Activated CD4-positive, alpha-beta T cell treated with anti-CD3 and anti-CD28 coated beads, Interleukin-2, Interleukin-4, amounts not matched to agents 100 ng/mL and 50 ng/mL, durations not matched to agents 16 hours and 8 hours (primary cell): ENCODE measurements around the gene QTRT2.

ENCODE experiments used
- DNase-seq: peaks from one replicate; pipeline ENCODE4 v3.0.0-alpha.2; 2020; ENCODE audit warnings: low spot score

QTRT2 gene

GRCh38 chr3:114078126-114078525, 21.6 kb downstream of the QTRT2 start:
- no peak for DNase-seq

- no peak for DNase-seq
Measured at GRCh38 chr3:114079761-114080160, 23.2 kb downstream of the QTRT2 start.

- no peak for DNase-seq
Measured at GRCh38 chr3:114080201-114080600, 23.7 kb downstream of the QTRT2 start.

GRCh38 chr3:114081037-114081436, 24.5 kb downstream of the QTRT2 start:
- DNase-seq: no peak

DNA sequence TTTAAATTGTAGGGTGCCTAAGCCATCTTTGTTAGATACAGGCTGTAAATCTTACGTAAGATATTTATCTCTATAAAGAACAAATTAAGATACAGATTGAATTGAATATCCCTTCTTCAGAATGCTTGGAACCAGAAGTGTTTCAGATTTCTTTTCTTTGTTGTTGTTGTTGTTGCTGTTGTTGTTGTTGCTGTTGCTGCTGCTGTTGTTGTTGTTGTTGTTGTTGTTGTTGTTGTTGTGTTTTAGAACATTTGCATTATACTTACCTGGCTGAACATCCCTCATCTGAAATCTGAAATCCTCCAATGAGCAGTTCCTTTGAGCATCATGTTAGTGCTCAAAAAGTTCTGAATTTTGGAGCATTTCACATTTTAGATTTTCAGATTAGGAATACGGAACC, 26.6 kb downstream of the QTRT2 start:
- no peak for DNase-seq

DNA sequence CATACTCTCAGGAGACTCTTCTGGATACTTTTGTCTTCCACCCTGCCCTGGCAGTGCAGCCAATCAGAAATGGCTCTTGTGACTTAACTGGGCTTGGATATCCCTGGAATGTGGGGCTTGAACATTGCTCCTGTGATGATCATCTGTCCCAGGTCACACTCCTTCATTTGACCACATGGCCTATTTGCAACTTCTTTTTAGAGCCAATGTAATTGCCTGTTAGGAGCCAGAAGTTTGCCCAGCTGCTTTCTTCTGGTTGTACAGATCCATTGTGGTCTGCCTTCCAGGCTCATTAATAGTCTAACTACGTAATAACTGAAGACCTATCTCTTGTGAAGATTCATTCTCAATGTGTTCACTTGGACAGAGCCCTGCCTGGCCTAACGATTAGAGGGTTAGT, 29.8 kb downstream of the QTRT2 start:
- no peak for DNase-seq

- DNase-seq: no peak
Measured at GRCh38 chr3:114089675-114090074, 33.1 kb downstream of the QTRT2 start.

- DNase-seq: no peak
Measured at GRCh38 chr3:114092151-114093015, 35.8 kb downstream of the QTRT2 start.

GRCh38 chr3:114093016-114093380, 36.5 kb downstream of the QTRT2 start:
- no peak for DNase-seq

DNA sequence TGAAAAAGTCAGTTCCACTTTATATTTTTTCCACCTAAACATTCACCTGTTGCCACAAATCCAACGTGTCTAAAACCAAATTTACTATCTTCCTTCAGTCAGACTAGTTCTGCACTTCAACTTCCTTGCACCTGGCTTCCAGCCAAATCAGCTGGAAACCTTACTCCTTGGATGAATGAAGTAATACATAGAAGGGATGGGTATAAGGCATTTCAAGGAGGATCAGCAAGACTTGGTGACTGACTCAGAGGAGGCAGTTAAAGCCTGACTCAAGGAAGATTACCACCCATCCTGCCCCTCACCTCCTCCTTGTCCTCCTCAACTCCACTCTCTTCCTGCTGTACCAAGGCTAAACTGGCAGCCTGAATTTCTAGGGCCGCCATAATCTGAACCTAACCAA, 37.1 kb downstream of the QTRT2 start:
- DNase-seq: no peak

DNA sequence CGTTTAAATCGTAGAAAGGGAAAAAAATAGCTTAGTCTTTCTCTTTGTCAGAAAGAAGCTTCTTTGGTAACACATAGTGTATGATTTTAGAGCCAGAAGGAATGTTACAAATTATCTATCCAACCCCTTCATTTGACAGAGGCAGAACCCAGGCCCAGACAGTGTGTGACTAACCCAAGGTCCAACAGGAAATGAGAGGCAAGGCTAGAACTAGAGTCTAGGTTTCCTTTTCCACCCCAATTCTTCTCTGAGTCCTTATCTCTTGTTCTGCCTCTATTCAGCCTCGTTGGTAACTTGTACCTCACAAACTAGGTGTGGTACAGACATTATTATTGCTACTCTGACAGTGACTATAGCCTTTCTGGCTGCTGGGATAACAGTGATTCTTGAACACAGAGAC, 39.3 kb downstream of the QTRT2 start:
- DNase-seq: no peak

GRCh38 chr3:114101101-114101500, 44.6 kb downstream of the QTRT2 start:
- DNase-seq: no peak

GRCh38 chr3:114103181-114103580, 46.6 kb downstream of the QTRT2 start:
- DNase-seq: no peak

- no peak for DNase-seq
Measured at GRCh38 chr3:114103858-114104257, 47.3 kb downstream of the QTRT2 start.

DNA sequence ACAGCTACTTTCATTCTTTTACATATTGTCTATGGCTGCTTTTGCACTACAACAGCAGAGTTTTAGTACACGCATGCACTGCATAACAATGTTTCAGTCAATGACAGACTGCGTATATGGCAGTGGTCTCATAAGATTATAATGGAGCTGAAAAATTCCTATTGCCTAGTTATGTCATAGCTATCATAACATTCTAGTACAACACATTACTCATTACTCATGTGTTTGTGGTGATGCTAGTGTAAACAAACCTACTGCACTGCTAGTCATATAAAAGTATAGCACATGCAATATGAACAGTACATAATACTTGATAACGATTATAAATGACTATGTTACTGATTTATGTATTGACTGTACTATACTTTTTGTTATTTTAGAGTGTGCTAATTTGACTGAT, 47.9 kb downstream of the QTRT2 start:
- no peak for DNase-seq

DNA sequence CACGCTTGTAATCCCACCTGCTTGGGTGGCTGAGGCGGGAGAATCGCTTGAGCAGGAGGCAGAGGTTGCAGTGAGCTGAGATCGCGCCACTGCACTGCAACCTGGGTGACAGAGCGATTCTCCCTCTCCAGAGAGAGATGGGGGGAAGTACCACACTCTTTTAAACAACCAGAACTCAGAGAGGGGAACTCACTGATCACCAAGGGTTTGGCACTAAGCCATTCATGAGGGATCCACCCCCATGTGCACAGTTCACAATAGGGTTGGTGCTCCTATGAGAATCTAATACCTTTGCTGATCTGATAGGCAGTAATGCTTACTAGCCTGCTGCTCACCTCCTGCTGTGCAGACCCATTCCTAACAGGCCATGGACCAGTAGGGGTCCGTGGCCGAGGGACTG, 51.6 kb downstream of the QTRT2 start:
- DNase-seq: no peak

DNA sequence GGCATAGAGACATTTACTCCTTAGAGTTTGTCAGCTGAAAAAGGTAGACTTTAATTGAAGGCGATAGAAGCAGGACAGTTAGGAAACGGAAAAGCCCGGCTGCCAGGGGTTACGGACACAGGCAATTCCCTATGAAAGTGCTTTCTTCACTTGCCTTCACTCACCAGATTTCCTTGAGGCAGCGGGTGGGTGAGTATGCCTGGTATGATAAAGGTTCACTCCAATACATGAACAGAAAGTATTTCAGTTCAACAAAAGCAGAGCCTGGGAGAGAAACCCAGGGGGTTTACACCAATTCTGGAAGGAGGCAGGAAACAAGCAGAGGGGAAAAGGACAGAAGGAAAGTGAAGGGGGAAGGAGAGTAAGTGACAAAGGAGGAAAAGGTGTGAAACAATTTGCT, 53.9 kb downstream of the QTRT2 start:
- no peak for DNase-seq

DNA sequence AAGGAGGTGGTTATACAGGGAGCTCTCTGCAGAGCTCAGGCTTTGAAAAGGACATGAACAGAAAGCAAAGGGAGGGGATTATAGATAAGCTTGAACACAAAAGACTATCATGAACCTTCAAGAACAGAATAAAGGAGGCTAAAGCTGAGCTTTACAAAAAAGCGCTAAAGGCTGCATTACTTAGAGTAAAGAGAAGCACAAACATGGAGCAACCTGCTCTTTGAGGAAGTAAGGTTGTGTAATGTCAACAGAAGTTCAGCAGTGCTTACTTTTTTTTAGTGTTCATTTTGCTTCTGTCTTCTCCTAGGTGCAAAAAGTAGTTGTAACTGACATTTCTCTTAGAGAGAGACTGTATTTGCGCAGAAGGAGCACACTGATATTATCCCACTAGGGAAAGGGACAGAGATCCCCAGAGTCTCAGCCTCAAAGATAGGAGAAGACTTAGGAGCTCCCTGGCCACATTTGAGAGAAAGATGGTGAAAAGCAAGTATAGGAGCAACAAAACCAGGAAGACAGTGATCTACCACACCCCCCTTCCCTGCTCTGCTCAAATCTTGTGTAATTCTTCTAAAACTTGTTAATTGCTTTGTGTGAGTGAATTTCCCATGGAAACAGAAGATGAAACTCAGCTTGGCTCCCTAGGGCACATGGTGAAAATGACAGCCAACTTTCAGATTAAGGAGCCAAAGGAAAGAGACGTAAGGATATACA, 54.7 kb downstream of the QTRT2 start:
- no peak for DNase-seq

GRCh38 chr3:114112696-114113095, 56.2 kb downstream of the QTRT2 start:
- DNase-seq: no peak

GRCh38 chr3:114114719-114115118, 58.2 kb downstream of the QTRT2 start:
- DNase-seq: no peak

DNA sequence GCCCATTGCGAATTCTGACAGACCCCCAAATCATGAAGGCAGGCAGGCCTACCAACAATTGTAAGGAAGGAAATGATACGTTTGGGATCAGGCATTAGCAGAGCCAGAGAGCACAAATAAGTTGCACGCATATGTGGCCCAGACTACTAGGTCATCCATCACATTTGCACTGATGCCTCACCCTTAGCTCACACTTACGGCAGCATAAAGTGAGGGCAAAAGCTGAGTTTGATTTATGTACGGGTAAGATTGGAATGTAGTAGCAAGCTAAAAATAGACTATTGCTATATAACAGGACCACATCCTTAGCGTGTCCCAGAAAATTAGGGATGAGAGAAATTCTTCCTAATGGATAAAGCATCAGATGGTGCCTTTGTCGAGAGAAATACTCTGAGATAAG, 58.6 kb downstream of the QTRT2 start:
- DNase-seq: no peak

GRCh38 chr3:114119776-114120175, 63.2 kb downstream of the QTRT2 start:
- DNase-seq: no peak

DNA sequence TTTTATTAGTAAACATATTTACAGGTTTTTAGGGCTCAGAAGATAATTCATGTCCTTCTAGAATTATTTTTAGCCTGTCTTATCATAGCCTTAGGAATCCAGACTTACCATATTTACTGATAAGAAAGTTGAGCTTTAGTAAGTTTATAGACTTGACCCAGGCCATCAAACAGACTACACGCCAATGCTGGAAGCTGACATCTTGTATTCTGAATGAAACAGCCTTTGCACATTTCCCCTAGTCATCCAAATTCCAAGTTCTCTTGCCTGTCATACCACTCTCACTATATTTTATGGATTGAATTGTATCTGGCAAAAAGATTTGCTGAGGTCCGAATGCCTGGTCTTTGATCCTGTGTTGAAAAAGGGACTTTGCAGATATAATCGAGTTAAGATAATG, 63.7 kb downstream of the QTRT2 start:
- no peak for DNase-seq
